Stimulated activated CD8-positive, alpha-beta memory T cell treated with anti-CD3 and anti-CD28 coated beads, Interleukin-4, amount 100 ng/mL, for 24 hours (primary cell): Measurements from ENCODE around the gene MCC.

Source experiments
- DNase-seq: peaks from one replicate; pipeline ENCODE4 v3.0.0-alpha.2; 2020; ENCODE audit warnings: low read depth

The MCC gene

DNA sequence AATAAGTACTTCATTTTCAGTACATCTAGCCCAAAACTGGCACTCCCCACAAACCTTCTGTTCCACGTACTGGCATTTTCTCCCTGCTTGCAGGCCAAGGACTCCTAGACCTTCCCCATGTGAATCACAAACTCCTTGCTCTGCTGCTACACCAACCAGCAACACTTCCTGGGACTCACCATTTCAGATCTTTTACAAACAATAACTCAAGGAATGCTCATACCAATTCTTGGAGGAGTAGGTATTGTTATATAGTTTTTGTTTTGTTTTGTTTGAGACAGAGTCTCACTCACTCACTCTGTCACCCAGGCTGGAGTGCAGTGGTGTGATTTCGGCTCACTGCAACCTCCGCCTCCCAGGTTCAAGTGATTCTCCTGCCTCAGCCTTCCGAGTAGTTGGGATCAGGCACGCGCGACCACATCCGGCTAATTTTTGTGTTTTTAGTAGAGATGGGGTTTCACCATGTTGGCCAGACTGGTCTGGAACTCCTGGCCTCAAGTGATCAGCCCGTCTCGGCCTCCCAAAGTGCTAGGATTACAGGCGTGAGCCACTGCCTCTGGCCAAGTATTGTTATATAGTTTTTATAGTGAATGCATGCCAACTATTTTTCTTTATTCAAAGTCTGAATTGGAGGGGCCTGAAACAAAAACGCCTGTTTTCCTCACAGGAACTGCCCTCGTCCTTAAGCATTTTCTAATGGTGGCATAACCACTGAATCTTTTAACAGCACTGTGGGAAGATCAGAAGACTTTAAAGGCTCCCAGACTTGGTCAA is 264.2 kb downstream of the MCC start:
- no peak for DNase-seq

DNA sequence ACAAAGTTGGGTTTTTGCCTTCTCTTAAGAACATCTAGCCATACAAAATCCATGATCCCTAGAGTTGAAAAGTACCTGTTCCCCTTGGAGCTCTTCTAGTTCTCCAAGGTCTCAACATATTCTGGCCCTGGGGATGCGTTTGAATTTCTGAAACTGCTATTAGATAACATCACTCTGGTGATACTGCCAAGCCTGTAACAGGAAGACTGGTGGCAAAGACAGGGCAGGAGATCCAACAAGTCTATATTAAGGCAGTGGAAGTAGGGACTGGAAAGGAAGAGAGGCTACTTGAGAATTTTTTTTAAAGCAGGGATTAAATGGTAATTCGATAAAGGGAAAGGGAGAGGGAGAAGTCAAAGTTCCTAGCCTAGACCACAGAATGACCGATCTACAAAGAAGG is 264.9 kb downstream of the MCC start:
- DNase-seq: no peak

DNA sequence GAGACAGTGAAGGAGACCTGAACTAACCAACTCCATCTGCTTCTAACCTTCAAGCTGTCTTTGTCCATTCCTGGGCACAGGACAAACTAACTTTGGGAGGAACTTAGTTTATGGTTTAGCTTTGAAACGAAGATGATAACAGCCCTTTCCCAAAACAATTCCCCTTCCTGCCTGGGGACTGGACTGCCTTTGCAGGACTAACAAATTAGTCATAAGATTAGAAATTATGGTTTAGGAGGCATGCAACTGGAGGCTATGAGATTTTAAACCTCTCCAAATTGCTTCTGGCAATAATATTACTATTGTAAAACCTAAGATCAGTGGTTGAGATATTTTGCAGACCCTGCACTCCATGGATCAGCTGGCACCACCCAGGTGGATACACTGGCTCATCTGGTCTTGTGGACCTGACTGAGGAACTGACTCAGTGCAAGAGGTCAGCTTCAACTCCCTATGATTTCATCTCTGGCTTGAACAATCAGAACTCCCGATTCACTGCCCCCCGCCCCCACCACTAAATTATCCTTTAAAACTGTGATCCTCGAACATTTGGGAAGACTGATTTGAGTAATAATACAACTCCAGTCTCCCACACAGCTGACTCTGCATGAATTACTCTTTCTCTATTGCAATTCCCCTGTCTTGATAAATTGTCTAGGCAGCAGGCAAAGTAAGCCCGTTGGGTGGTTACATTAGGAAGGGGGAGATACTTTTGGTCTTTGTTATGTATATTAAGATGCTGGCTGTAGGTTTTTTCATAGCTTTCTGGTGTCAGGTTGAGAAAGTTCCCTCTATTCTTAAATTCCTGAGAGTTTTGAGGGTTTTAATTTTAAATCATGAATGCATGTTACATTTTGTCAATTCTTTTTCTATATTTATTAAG is 266.7 kb downstream of the MCC start:
- DNase-seq: no peak

DNA sequence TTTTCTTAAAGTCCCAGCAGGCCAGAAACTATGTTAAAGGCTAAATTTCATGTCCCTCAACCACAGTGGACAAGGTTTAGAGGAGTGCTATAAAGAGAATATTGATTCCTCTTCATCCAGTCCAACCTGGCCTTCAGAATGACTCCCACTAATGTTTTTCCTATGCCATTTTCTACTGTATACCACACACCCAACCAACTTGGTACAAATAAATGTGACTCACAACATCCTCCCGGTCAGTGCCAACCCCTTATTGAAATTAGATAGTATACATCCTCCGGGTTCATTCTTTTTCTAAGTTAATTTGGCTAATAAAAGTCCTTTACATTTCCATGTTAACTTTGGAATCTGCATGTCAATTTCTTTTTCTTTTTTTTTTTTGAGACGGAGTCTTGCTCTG is 268.6 kb downstream of the MCC start:
- DNase-seq: no peak

DNA sequence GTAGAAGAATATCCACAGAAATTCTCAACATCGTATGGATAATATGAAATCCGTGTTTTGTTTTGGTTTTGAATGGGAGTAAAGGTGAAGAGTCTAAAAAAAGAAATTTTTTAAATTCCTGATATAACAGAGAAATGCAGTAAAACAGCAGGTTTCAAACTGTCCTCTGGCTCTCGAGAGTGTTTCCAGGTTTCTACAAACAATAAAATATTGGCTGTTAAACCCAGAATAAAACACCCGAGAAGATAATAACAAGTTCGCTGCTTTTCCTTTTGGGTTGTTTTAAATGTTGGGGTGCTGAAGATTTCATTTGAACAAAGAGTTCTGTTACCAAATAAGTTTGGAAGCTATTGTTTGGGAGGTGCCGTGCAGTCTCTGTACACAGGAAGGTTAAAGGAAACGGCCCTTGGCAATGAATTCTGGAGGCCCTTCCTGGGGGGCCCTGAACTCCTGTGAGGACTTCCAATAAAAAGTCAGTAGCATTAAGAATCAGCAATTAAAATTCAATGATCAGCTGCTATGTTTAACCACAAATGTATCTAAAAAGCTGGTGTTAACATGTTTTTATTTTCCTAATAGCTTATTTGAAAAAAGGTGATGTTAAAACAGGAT is 269.2 kb downstream of the MCC start:
- DNase-seq: no peak

DNA sequence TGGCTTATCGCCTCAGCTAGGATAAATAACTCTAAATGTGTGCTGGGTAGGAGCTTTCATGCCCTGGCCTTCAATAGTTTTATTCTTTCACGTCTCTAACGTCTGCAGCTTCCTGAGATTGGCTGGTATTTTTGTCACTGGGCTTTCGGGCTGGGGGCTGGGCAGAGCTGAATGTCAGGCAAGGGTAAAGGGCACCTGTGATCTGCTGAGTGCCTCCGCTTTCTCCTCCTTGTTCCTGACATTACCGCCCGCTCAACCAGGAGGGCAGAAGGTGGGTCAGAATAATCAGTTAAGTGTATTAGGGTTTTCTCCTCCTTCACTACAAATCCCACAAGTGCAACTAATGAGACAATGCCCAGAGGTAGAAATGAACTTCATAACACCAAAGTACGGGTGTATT is 270.1 kb downstream of the MCC start:
- DNase-seq: no peak

DNA sequence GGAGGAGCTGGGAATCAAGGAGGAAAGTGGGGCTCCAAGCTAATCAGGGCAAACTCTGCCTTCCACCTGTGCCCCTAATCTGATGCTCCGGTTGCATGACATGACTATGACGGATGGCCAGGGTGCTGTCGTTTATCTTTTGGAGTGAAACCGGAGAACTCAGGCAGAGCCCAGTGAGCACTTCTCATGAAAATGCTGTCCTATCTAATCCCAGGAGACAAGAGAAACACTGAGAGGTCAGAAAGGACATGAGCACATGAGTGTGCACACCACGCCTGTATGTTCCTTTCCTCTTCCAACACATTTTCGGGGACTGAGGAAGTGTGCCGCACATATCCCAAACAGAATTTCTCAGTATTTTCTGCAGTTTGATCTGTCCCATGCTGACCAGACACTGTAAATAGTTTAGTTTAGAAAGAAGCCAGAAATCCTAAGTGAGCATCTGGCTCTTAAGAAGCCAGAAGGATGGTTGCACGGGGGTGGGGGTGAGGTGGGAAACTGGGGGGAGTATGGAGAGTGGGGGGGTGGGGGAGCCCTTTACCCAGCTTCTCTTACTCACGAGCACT is 270.6 kb downstream of the MCC start:
- DNase-seq: no peak

DNA sequence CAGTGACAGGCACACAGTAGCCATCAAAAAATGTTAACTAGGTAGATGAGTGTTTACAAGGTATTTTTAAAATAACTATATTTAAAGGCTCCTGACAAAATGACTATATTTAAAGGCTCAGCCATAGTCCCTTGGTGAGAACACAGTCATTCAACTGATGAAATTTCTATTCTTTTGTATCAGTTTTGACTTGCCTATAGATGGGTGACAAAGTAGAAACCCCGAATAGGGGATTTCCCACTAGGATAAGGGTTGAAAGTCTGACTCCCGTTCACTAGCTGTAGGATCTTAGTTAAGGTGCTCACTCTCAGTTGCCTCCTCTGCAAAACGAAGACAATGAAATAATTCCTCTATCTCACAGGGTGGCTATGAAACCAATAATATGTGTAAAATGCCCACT is 271.7 kb downstream of the MCC start:
- DNase-seq: no peak

DNA sequence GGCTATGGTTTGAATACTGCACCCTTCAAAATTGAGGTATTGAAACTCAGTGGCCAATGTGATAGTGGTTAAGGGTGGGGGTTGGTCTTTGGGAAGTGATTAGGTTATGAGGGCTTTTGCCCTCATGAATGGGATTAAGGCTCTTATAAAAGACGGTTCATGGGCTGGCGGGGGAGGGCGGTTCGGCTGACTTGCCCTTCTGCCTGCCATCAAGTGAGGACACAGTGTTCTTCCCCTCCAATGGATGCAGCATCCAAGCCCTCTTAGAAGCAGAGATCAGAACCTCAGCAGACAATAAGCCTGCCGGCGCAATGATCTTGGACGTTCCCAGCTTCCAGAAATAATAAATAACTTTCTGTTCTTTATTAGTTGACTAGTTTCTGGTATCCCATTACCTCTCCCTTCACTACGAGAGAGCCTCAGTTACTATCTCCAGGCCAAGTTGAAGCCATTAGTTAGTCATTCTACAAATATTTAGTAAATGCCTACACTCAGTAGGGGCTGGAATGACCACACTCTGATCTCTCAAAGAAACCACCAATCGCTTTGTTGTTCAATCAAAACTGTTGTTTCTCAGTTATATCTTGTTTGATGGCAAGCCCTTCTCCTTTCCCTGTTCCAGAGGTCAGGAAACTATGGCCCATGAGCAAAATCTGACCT is 272.7 kb downstream of the MCC start:
- DNase-seq: no peak

DNA sequence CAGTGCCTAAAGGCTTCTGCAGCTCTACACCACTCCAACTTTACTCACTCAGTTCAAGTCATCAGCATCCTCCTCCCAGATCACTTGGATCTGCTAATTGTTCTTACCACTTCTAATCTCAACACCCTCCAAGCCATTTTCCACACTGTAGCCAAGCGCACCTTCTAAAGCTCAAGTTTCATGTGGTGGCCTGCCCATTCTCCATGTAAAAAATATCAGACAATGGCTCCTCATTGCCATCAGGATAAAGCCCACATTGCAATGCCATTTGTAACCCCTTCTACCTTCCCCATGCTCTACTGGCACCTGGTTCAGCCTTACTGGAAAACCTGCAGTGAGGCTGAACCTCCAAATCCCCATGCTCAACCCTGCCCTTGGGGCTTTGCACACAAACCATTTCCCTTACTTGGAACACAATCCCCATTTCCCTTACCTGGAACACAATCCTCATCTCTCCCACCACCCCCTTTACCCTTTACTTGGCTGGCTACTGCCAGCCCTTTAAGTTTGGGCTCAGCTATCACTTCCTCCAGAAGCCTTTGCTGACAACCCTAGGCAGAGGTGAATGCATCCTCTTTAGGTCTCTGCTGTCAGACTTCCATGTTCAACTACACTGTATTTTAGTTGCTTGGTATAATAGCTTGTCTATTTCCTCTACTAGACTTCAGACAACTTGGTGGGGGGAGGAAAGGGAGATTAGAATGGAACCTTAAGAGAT is 273.5 kb downstream of the MCC start:
- DNase-seq: no peak

DNA sequence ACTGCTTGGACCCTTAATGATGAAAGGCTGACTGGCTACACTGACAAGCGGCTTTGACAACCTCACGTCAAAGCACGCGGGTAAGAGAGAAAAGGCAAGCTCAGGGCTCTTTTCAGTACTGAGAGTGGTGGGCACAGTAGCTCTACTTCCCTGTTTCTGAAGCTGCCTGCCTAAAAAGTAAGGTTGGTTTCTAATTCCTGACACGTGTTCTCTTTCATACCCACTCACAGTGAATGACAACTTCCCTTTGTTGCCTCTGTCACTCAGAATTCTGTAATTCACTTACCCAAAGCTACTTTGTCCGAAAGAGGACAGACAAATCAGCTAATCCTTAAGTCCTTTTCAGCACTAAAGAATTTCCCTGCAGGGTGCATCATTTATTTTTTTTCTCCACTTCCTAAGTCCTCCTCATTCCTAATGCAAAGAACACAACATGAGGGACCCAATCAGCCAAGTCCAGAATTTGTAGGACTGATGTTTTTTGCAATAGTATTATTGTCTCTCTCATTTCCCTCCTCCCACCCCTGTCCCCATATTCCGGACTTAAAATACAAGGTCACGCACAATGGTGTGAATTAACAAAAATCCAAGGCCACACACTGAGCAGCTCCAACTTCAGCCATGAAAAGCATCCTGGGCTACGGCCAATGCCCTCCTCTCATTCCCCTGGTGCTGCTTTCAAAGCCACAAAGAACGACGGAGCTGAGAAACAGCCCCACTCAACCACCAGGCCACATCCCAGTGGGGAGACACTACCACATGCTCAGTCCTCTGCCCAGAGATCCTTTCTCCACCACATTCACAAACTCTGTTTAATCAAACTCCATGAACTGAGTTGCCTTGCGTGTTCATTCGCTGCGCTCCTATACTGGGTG is 274.5 kb downstream of the MCC start:
- DNase-seq: no peak

DNA sequence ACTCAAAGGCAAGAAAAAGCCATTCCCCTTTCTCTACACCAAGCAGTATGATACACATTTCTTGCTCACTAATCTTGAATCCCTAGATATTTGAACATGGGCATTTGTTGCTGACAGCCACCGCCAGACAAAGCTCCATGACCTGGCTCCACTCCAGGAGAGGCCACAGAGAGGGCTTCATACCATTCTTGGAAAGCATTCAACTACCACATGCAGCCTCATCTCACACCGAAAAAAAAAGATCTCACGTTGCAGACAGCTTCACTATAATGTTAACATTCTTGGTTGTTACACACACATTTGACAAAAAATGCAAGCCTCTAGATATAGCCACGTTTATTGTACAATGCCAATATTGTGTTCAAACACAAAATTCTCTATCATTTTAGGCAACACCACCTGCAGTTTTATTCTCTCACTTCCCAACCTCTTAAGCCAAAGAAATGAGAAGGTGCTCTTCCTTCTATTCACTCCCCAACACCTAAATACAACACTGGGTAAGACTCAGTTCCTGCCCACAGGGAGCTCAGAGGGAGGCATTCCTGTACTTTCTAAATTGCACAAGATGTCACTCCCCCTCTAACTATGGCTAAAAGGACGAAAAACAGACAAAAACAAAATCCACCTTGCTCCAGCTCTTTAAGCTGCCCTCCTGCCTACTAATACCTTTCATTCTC is 275.9 kb downstream of the MCC start:
- DNase-seq: no peak

DNA sequence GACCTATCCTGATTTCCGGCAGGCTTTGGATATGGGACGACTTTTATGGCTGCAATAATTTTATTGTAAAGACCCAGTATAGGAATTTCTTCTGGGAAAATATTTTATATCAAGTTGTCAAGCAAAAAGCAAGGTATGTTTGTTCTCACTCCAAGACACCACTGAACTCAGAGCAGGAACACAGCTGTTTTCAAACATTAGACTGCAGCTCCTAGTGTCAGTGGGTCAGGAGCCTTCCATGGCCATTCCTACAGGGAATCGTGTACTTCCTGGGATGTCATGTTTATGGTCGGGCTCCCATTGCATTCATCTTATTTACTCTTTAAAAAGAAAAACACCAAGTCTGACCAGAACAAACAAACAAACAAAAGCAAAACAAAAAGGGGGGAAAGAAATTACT is 278.8 kb downstream of the MCC start:
- DNase-seq: no peak

DNA sequence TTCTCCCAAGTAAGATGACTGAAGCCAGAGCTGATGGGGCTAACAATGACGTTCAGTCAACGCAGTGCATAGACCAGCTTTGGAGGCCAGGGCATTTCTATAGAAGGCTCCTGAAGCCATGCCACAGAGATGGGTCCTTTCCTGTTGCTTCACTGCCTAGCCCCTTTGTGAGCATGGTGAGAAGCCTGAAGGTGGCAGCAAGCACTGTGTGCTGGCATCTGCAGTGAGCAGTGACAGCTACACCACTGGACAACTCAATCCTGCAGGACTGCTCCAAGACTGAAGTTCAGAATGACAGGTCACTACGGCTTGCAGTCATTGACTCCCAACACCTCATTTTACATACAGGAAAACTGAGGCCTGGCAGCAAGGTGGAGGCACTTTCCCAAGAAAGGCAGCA is 282.4 kb downstream of the MCC start:
- DNase-seq: no peak

DNA sequence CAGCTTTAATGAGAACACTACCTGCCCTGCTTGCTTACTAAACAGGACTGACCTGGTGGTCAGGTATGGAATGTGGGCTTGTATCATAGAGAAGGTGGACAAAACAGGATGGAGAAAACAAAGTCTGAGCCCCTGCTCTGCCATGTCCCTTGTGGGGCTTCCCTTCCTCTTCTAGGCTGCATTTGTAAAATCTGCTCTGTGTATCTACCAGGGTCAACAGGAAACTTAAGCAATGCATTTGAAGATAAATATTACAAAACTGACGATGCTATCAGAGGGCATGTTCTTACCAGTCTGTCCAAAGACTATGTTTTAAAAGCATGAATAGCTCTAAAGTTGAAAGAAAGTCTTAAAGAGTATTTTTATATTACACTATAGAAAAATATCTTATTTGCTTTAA is 282.9 kb downstream of the MCC start:
- no peak for DNase-seq

DNA sequence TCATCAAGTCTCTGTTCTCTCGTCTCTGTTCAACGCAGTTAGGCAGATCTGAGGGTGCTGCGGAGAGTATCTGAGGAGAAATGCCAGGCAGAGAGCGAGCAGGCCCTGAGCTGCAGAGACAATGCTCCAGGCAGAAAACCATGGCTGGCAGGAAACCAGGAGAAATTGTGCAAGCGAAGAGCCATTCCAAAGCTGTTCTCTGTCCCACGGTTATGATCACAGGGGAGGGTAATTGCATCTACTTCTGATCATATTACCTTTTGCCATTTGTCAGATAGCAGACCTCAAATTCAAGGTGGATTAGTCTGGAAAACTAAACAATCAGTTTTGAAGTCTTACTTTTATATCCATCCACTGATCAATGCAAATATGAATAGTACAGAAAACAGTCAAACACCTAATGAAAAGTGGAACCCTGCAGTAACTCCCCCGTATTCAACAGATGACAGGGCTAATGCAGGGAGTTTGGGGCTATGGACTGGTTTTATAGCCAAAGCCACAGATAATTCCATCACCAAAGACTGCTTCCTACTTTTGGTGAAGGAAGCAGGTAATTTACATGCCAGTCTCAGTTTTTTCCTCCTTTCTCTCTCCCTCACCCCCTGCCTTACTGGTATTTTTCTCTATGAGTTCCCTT is 283.6 kb downstream of the MCC start:
- DNase-seq: no peak

DNA sequence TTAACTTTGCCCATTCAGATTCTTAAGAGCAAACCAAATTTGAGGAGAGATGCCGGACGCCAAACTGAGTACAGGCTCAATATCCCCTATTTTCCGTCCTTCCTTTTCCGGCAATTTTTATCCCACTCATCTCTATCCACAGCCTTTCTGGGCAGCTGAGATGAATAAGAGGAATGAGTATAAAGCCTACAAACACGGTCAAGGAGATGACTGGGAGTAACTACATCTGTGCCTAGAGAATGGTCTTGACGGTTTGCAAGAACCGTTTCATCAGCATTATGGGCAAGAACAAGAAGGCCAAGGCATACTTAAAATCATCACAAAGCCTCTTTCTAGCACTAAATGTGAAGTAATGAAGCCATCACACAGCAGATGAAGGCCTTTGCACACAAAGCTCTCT is 284.3 kb downstream of the MCC start:
- DNase-seq: no peak

DNA sequence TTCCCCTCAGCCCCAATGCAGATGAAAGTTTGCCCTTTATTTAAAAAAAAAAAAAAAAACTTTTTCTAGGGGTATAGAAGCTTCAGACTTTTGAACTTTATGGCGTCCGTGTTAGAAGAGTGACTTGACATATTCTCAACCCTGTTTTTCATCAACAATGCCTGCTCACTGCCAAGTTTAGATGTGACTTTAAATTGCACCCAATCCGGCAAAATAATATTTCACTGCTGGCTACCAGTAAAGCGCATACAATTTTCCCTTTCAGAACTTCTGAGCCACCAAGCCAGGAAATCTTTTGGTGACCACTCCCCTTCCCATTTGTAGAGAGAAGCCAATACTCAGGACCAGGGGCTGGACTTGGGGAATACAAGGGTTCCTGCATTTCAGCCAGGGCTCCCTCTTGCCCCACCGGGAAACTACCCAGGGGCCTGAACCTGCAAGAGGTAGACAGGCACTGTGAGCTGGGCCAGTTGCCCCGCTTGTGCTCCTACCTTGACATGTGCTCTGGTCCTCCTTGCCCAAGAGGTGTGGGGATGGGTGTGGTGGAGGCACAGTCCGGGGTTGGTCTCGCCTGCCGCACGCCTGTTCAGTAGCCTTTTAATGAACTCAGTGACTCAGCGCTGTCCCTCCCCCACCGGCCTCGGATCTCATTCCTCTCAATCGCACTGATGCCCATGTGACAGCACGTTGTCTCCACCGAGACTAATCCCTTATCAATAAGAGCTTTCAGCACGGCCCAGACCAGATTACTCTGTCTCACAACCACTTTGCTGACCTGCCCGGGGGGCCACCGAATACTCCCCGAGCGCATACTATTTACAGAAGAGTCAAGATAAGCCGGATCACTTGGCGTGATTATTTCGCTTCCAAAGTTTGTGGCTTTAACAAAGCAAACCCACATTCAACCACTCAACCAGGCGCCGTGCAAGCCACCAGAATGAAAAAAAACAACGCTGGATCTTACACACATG is 285.2 kb downstream of the MCC start:
- DNase-seq: no peak
